ENCODE results near the gene C7orf33. TPM values are rescaled to one million over a fixed set of nuclear protein-coding genes. Genes with fewer than 3 reads are reported as not detected.
"Not testable (repeated sequence)": the region's sequence is repeated elsewhere in the genome, so short reads cannot be mapped to it uniquely, and the experiment has no call there.

C7orf33 gene
- total RNA-seq, 2 donors from 2014 or later, result not detected

- TF ChIP-seq CTCF (IDR thresholded peaks at IDR 0.05), result no peak
- no peak for DNase-seq (ENCODE audit: low spot score)
Observed at GRCh38 chr7:148587076-148587475, 3.5 kb upstream of the C7orf33 start.

GRCh38 chr7:148588168-148588567, 2.4 kb upstream of the C7orf33 start:
- H3K4me3 ChIP-seq, result no peak overlapping the region
- DNase-seq (ENCODE audit: low spot score), result no peak
- no peaks in the 10 kb centered on the region for H3K4me1 ChIP-seq (ENCODE audit: control insufficient read depth in 1 of 2, low read depth in 2 of 2)
- no peak overlapping the region for H3K27ac ChIP-seq
- H3K36me3 ChIP-seq, result no peaks in the 10 kb centered on the region
- no peak for TF ChIP-seq CTCF (IDR thresholded peaks at IDR 0.05)
- no peak for ATAC-seq (ENCODE audit: insufficient number of reproducible peaks, low FRiP score, low read depth)
- H3K9me3 ChIP-seq, result no peaks in the 10 kb centered on the region
- no peaks in the 10 kb centered on the region for H3K27me3 ChIP-seq (replicated peaks; ENCODE audit: insufficient read depth)

More at GRCh38 chr7:148587076-148587475, 3.5 kb upstream of the C7orf33 start:
- Histone ChIP-seq H3K36me3 (no peaks in the 10 kb centered on the region), H3K4me1 (ENCODE audit: control insufficient read depth in 1 of 2, low read depth in 2 of 2) (no peaks in the 10 kb centered on the region), H3K4me3 (no peak overlapping the region), H3K27me3 (replicated peaks; ENCODE audit: insufficient read depth) (no peaks in the 10 kb centered on the region), H3K9me3 (no peaks in the 10 kb centered on the region), H3K27ac (no peak overlapping the region)
- no peak for ATAC-seq (ENCODE audit: insufficient number of reproducible peaks, low FRiP score, low read depth)

- DNase-seq (ENCODE audit: low spot score), result no peak
- ATAC-seq (ENCODE audit: insufficient number of reproducible peaks, low FRiP score, low read depth), result no peak
- no peak for TF ChIP-seq CTCF (IDR thresholded peaks at IDR 0.05)
- Histone ChIP-seq H3K4me3 (no peak overlapping the region), H3K27me3 (replicated peaks; ENCODE audit: insufficient read depth) (no peaks in the 10 kb centered on the region), H3K9me3 (no peaks in the 10 kb centered on the region), H3K27ac (no peak overlapping the region), H3K36me3 (no peaks in the 10 kb centered on the region), H3K4me1 (ENCODE audit: control insufficient read depth in 1 of 2, low read depth in 2 of 2) (no peaks in the 10 kb centered on the region)
Observed at GRCh38 chr7:148588670-148589131, 1.9 kb upstream of the C7orf33 start.

- ATAC-seq (ENCODE audit: insufficient number of reproducible peaks, low FRiP score, low read depth) (no peak), DNase-seq (ENCODE audit: low spot score) (no peak)
- no peaks in the 10 kb centered on the region for H3K36me3 ChIP-seq
- no peak for TF ChIP-seq CTCF (IDR thresholded peaks at IDR 0.05)
- no peaks in the 10 kb centered on the region for H3K27me3 ChIP-seq (replicated peaks; ENCODE audit: insufficient read depth)
- no peaks in the 10 kb centered on the region for H3K4me1 ChIP-seq (ENCODE audit: control insufficient read depth in 1 of 2, low read depth in 2 of 2)
- no peak overlapping the region for H3K27ac ChIP-seq
- H3K4me3 ChIP-seq, result no peak overlapping the region
- H3K9me3 ChIP-seq, result no peaks in the 10 kb centered on the region
Observed at GRCh38 chr7:148589640-148590039, 926 bp upstream of the C7orf33 start.

- H3K4me3 ChIP-seq, result not testable (repeated sequence)
Observed at GRCh38 chr7:148596354-148596753, 5.8 kb downstream of the C7orf33 start.

GRCh38 chr7:148598351-148598750, 7.8 kb downstream of the C7orf33 start:
- Histone ChIP-seq H3K27ac (no peak overlapping the region), H3K9me3 (no peaks in the 10 kb centered on the region), H3K4me3 (no peak overlapping the region), H3K36me3 (no peaks in the 10 kb centered on the region), H3K27me3 (replicated peaks; ENCODE audit: insufficient read depth) (no peaks in the 10 kb centered on the region), H3K4me1 (ENCODE audit: control insufficient read depth in 1 of 2, low read depth in 2 of 2) (no peaks in the 10 kb centered on the region)
- DNase-seq (ENCODE audit: low spot score) (no peak), ATAC-seq (ENCODE audit: insufficient number of reproducible peaks, low FRiP score, low read depth) (no peak)
- TF ChIP-seq CTCF (IDR thresholded peaks at IDR 0.05), result no peak

More at GRCh38 chr7:148596354-148596753, 5.8 kb downstream of the C7orf33 start:
- not testable (repeated sequence) for ATAC-seq (ENCODE audit: insufficient number of reproducible peaks, low FRiP score, low read depth); H3K36me3 ChIP-seq; DNase-seq (ENCODE audit: low spot score); H3K4me1 ChIP-seq (ENCODE audit: control insufficient read depth in 1 of 2, low read depth in 2 of 2); H3K27me3 ChIP-seq (replicated peaks; ENCODE audit: insufficient read depth); H3K9me3 ChIP-seq; H3K27ac ChIP-seq

Data from thoracic aorta (tissue), 2 donors.